Frontal cortex (tissue), 4 donors: ENCODE results near the gene OR6B1. TPM values are rescaled to one million over a fixed set of nuclear protein-coding genes. Genes with fewer than 3 reads are reported as not detected.

ENCODE experiments used
- DNase-seq, 2 donors: peaks; one replicate each; pipeline ENCODE4 v3.0.0; 2012; ENCODE audit warnings: low spot score in 2 of 2
- FAIRE-seq: peaks from 2 replicates; lab custom pipeline; 2012; peaks lifted over from hg19 to GRCh38; lab: Jason Lieb, UNC
- total RNA-seq: library from RNA; depleted of rRNA; stranded (reverse); fragments of >200 nt; gene quantifications from one replicate; pipeline ENCODE4 v1.2.3, GENCODE V29; 2014
- donor health status: control.
- donor health status: control.
- donor health status: control.

OR6B1 gene
- total RNA-seq = not detected

- DNase-seq (no peak), FAIRE-seq (no peak)
Measured at GRCh38 chr7:144000020-144000419, at the start of gene OR6B1. Gene OR6B1, plus strand, starts transcription at chr7:144000320. Its CDS starts 3,677 bp downstream, at chr7:144003997.

- DNase-seq (no peak), FAIRE-seq (no peak)
Measured at GRCh38 chr7:143953421-143953820, 46.7 kb upstream of the OR6B1 start.

GRCh38 chr7:143954135-143954534 is 46.0 kb upstream of the OR6B1 start:
- no peak for FAIRE-seq
- no peak for DNase-seq

DNA sequence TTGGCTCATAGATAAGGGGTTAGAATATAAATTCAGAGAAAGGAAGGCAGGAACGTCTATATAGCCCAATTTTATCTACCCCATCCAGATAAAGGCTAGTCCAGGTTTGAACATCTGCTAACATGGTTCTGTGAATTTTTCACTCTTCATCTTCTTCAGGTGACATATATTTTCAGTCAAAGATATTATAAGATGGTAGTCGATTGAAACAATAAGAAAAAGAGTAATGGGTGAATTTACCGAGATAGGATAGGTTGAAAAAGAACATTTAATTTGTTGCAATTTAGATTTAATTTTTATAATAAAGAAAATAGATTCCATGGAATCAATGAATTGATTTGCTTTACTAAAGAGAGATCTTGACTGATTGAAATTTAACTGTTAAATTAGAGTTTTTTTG is 45.6 kb upstream of the OR6B1 start, which contains the start of gene OR2F1:
Gene OR2F1, plus strand, starts transcription at position 301 of the 400 bp plus-strand sequence. CDS start 5,127 bp downstream, outside the sequence.
- FAIRE-seq = peak; percentile 8

GRCh38 chr7:143958781-143959180 is 41.3 kb upstream of the OR6B1 start:
- FAIRE-seq (no peak), DNase-seq (no peak)

More for the DNA sequence above, 45.6 kb upstream of the OR6B1 start, which contains the start of gene OR2F1:
- no peak for DNase-seq

GRCh38 chr7:143960813-143961610 is 39.1 kb upstream of the OR6B1 start:
- DNase-seq (no peak), FAIRE-seq (no peak)

DNA sequence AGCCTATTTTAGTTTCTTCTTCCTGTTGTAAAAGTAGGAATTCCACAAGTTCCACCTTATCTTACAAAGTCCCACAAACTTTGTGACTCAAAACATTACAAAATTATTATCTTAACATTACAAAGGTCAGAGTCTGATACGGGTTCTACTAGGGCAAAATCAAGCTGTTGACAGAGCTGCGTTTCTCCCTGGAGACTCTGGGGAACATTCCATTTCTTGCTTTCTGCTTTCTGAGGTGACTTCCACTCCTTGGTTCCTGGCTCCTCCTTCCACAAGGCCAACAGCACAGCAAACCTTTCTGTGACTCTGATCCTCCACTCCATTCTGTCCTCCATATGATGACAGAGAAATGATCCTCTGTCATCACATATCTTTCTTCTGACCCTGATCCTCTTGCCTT is 34.8 kb upstream of the OR6B1 start:
- no peak for DNase-seq
- no peak for FAIRE-seq

DNA sequence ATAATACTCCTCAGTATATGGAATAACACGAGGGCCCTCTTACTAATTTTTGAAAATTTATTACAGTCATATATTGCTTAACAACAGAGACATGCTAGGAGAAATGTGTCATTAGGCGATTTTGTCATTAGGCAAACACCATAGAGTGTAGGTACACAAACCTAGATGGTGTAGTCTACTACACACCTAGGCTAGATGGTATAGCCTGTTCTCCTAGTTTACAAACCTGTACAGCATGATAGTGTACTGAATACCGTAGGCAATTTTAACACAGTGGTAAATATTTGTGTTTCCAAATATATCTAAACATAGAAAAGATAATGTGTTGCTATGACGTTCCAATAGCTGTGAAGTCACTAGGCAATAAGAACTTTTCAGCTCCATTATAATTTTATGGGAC is 32.7 kb upstream of the OR6B1 start:
- FAIRE-seq (no peak), DNase-seq (no peak)

- FAIRE-seq (no peak), DNase-seq (no peak)
Measured at GRCh38 chr7:143973870-143974416, 26.2 kb upstream of the OR6B1 start.

- no peak for FAIRE-seq
Measured at GRCh38 chr7:143974459-143974858, 25.7 kb upstream of the OR6B1 start.

DNA sequence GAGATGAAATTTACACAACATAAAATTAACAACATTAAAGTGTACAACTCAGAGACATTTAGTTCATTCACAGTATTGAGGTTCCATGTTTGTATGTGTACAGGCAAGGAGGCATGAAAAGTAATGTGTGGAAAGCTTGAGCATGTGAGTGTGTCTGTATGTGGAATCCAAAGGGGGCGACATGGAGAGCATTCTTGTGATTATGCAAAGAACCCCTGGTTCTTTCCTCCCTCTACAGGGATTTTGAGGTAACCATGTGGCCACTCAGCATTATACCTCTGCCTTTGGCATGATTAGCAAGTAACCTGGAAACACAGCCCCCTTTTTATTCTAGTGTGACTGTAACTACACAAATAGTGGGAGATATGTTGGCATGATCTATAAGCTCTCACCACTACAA is 24.5 kb upstream of the OR6B1 start:
- FAIRE-seq = no peak
- DNase-seq = no peak

More at GRCh38 chr7:143974459-143974858, 25.7 kb upstream of the OR6B1 start:
- no peak for DNase-seq

- FAIRE-seq (no peak), DNase-seq (no peak)
Measured at GRCh38 chr7:143978585-143978984, 21.5 kb upstream of the OR6B1 start.

- FAIRE-seq = no peak
Measured at GRCh38 chr7:143979359-143979758, 20.8 kb upstream of the OR6B1 start.

DNA sequence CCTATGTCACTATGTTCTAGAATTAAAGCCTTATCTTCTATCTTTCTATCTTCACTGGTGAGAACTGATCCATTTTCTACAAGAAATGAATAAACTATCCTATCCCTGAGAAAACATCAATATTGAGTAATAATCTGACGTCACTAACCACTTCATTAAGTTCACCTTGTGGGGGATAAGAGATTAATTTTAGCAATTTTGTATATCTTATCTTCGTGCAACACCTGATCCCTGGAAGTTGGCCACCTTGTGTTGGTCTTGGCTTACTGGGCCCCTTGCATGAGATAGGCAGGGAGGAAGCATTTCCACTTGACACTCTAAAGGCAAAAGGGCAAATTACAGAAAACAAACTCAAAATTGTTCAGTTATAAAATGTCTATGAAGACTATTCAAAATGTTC is 20.1 kb upstream of the OR6B1 start:
- DNase-seq (no peak), FAIRE-seq (no peak)

More at GRCh38 chr7:143979359-143979758, 20.8 kb upstream of the OR6B1 start:
- DNase-seq = no peak

DNA sequence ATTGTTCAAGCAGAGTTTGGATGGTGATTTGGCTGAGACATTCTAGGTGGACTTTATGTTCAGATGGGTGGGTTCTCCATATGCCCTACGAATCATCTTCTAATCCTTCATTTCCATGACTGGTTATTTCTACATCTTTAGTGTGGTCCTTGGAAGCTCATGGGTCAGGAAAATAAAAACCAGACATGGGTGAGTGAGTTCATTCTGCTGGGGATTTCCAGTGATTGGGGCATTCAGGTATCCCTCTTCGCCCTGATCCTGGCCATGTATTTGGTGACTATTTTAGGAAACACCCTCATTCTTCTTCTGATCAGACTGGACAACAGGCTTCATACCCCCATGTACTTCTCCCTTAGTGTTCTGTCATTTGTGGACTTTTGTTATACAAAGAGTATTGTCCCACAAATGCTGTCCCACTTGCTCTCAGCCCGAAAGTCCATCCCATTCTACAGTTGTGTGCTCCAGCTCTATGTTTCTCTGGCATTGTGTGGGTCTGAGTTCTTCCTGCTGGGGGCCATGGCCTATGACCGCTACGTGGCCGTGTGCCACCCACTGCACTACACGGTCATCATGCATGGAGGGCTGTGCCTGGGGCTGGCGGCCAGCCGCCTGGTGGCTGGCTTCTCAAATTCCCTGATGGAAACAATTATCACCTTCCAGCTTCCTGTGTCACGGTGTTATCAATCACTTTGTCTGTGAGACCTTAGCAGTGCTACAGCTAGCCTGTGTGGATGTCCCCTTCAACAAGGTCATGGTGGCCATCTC is 19.2 kb upstream of the OR6B1 start:
- no peak for FAIRE-seq

GRCh38 chr7:143983960-143984359 is 16.2 kb upstream of the OR6B1 start:
- DNase-seq = no peak
- FAIRE-seq = no peak

More for the DNA sequence above, 19.2 kb upstream of the OR6B1 start:
- no peak for DNase-seq

- no peak for FAIRE-seq
- DNase-seq = no peak
Measured at GRCh38 chr7:143987513-143987912, 12.6 kb upstream of the OR6B1 start.

DNA sequence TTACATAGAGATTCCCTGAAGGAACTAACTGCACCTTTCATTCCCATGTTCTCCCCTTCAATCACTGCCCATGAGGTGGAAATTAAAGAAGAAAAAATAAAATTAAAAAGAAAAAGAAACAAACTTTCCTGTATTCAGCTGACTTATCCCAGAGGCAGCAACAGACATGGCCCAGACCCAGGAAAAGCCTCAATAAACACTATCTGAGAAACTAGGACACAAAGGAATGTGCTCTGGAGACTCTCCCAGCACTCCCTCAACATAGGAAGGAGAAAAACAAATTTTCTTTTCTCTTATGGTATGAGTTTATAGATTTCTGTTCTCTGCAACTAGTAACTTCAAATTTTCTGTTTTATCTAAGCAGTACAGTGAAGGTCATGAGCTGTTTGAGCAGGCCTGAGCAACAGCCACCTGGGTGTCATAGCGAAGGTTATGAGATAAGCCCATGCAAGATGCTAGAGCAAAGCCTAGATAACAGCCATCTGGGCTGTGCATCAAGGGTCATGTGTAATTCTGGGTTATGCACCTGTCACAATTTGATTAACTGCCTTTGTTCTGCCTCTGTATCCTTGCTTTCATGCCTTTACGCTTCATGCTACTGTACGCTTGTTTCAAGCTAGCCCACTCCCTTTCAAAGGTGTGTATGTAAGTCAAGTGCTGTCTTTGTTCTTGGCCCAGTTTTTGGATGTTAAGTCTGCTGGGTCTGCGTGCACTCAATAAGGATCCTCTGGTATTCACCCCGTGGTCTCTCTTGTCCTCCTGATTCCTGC is 11.0 kb upstream of the OR6B1 start:
- DNase-seq = no peak
- FAIRE-seq = no peak

DNA sequence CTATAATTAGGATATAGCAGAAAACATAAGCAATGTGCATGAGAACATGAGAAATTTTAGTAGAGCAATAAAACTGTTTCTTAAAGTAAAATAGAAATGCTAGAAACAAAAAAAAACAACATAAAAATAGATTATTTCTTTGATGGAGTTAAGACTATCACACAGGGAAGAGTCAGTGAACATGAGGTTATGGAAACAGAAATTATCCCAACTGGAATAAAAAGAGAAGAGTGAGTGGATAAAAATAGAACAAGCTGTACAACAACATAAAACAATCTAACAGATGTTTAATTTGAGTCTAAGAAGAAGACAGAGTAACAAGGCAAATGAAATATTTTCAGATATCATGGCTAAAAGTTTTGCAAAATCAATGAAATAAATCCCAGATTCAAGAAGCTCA is 7.5 kb upstream of the OR6B1 start:
- FAIRE-seq (no peak), DNase-seq (no peak)

DNA sequence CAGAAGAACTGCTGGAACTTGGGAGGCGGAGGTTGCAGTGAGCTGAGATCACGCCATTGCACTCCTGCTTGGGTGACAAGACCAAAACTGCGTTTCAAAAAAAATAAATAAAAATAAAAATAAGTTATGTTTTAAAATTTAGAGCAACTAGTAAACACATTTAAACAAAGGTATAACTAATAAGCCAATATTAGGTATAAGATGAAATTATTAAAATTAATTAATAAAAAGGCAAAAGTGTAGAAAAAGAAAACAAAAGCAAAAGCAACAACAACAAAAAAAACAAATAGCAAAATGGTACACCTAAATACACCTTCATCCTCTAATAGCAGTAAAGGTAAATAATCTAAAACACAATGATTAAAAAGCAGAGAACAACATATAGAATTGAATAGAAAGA is 6.2 kb upstream of the OR6B1 start:
- FAIRE-seq = peak; percentile 57
- no peak for DNase-seq
